ENCODE data around the gene CTDSPL.
"Not testable (repeated sequence)": the region's sequence is repeated elsewhere in the genome, so short reads cannot be mapped to it uniquely, and the experiment has no call there.

CTDSPL gene

GRCh38 chr3:37970802-37971201, 109.1 kb downstream of the CTDSPL start:
- no peak for DNase-seq

GRCh38 chr3:37971467-37971866, 109.8 kb downstream of the CTDSPL start:
- no peak for DNase-seq

GRCh38 chr3:37972056-37972455, 110.4 kb downstream of the CTDSPL start:
- not testable (repeated sequence) for DNase-seq

GRCh38 chr3:37973246-37974054, 111.8 kb downstream of the CTDSPL start:
- DNase-seq: no peak

- DNase-seq: peak; percentile 64
Measured at GRCh38 chr3:37974121-37975083, 112.7 kb downstream of the CTDSPL start.

GRCh38 chr3:37979541-37980461, 118.1 kb downstream of the CTDSPL start:
- no peak for DNase-seq

- no peak for DNase-seq
Measured at GRCh38 chr3:37980462-37981347, 119.0 kb downstream of the CTDSPL start.

- no peak for DNase-seq
Measured at GRCh38 chr3:37981348-37981664, 119.6 kb downstream of the CTDSPL start.

- DNase-seq: no peak
Measured at GRCh38 chr3:37982331-37982730, 120.7 kb downstream of the CTDSPL start.

GRCh38 chr3:37984051-37984450, 122.4 kb downstream of the CTDSPL start:
- DNase-seq: no peak

GRCh38 chr3:37984596-37984995, 122.9 kb downstream of the CTDSPL start:
- no peak for DNase-seq

- DNase-seq: no peak
Measured at GRCh38 chr3:37985637-37986320, 124.1 kb downstream of the CTDSPL start.

- DNase-seq: no peak
Measured at GRCh38 chr3:37986479-37987314, 125.0 kb downstream of the CTDSPL start.

- DNase-seq: no peak
Measured at GRCh38 chr3:37987315-37987697, 125.6 kb downstream of the CTDSPL start.

GRCh38 chr3:37987751-37988179, 126.1 kb downstream of the CTDSPL start:
- DNase-seq: no peak

GRCh38 chr3:37988376-37988775, 126.7 kb downstream of the CTDSPL start:
- not testable (repeated sequence) for DNase-seq

- no peak for DNase-seq
Measured at GRCh38 chr3:37988931-37989525, 127.3 kb downstream of the CTDSPL start.

- no peak for DNase-seq
Measured at GRCh38 chr3:37989821-37990480, 128.3 kb downstream of the CTDSPL start.

- DNase-seq: no peak
Measured at GRCh38 chr3:37990527-37990926, 128.8 kb downstream of the CTDSPL start, which contains the start of gene VILL. VILL (plus strand) TSS chr3:37990786; CDS start chr3:37993673, 2,887 bp downstream.

All from activated T-cell treated with anti-CD3 and anti-CD28 coated beads for 4 hours (primary cell).